ENCODE results near the gene SLC25A44.
A peak's percentile ranks its signal among the peaks of the same experiment; 100 is the strongest.

The SLC25A44 gene

GRCh38 chr1:156153362-156153761 lies 40.5 kb upstream of the SLC25A44 start, which contains the start of gene SEMA4A:
Gene SEMA4A (plus strand): TSS chr1:156153585. CDS start chr1:156154579, 994 bp downstream.
- TF ChIP-seq CTCF (IDR thresholded peaks at IDR 0.05; ENCODE audit: control extremely low read depth, extremely low read depth, low read depth, missing control alignments): no peak
- no peak for DNase-seq (ENCODE audit: extremely low spot score)
- POLR2A ChIA-PET: interaction anchor here (0.6 kb wide), 1 partner anchor 48 kb away, joined by 7 read pairs; no protein-coding TSS in a partner anchor
- CTCF ChIA-PET: interaction anchor here (1.1 to 18.1 kb wide), 5 partner anchors 45 to 166 kb away, joined by 3 to 306 read pairs (median 6); no protein-coding TSS in a partner anchor

- POLR2A ChIA-PET: interaction anchor here (0.5 to 1.5 kb wide), 2 partner anchors 71 to 116 kb away, joined by 5 read pairs; no protein-coding TSS in a partner anchor
- DNase-seq (ENCODE audit: extremely low spot score): peak; percentile 83
- TF ChIP-seq CTCF (IDR thresholded peaks at IDR 0.05; ENCODE audit: control extremely low read depth, extremely low read depth, low read depth, missing control alignments): no peak
- CTCF ChIA-PET: interaction anchor here (1.1 to 18.1 kb wide), 10 partner anchors 9 to 165 kb away, joined by 3 to 306 read pairs (median 6); partner anchors contain the start of gene SLC25A44
Observed at GRCh38 chr1:156154317-156154749, 39.6 kb upstream of the SLC25A44 start.

- ChIA-PET CTCF (interaction anchor here (0.6 to 18.1 kb wide), 10 partner anchors 8 to 68 kb away, joined by 3 to 306 read pairs (median 5); partner anchors contain the start of gene SLC25A44), POLR2A (interaction anchor here (1.5 kb wide), 1 partner anchor 69 kb away, joined by 5 read pairs; no protein-coding TSS in a partner anchor)
- TF ChIP-seq CTCF (IDR thresholded peaks at IDR 0.05; ENCODE audit: control extremely low read depth, extremely low read depth, low read depth, missing control alignments): no peak
- DNase-seq (ENCODE audit: extremely low spot score): no peak
Observed at GRCh38 chr1:156155756-156156510, 38.0 kb upstream of the SLC25A44 start.

GRCh38 chr1:156157506-156157905 lies 36.4 kb upstream of the SLC25A44 start:
- ChIA-PET POLR2A (no interaction called here), CTCF (interaction anchor here (0.8 to 18.1 kb wide), 4 partner anchors 10 to 67 kb away, joined by 3 to 306 read pairs (median 4); partner anchors contain the start of gene SLC25A44)
- DNase-seq (ENCODE audit: extremely low spot score): no peak
- TF ChIP-seq CTCF (IDR thresholded peaks at IDR 0.05; ENCODE audit: control extremely low read depth, extremely low read depth, low read depth, missing control alignments): no peak

- ChIA-PET POLR2A (no interaction called here), CTCF (interaction anchor here (0.8 to 18.1 kb wide), 4 partner anchors 10 to 66 kb away, joined by 3 to 306 read pairs (median 4); partner anchors contain the start of gene SLC25A44)
- DNase-seq (ENCODE audit: extremely low spot score): no peak
- no peak for TF ChIP-seq CTCF (IDR thresholded peaks at IDR 0.05; ENCODE audit: control extremely low read depth, extremely low read depth, low read depth, missing control alignments)
Observed at GRCh38 chr1:156157966-156158365, 35.9 kb upstream of the SLC25A44 start.

- ChIA-PET CTCF (interaction anchor here (0.6 to 2.2 kb wide), 6 partner anchors 8 to 98 kb away, joined by 3 to 7 read pairs (median 4); no protein-coding TSS in a partner anchor), POLR2A (no interaction called here)
- TF ChIP-seq CTCF (IDR thresholded peaks at IDR 0.05; ENCODE audit: control extremely low read depth, extremely low read depth, low read depth, missing control alignments): no peak
- no peak for DNase-seq (ENCODE audit: extremely low spot score)
Observed at GRCh38 chr1:156160000-156160742, 33.7 kb upstream of the SLC25A44 start.

Data from GM10248 (cell line).